Measurements from ENCODE around the gene DENND5B. TPM values are rescaled to one million over a fixed set of nuclear protein-coding genes. Genes with fewer than 3 reads are reported as not detected.

DENND5B gene
- total and polyA plus RNA-seq, 2 of the 4 experiments (the other 2 are of a cell fraction): 5.5 to 13.4 TPM

DNA sequence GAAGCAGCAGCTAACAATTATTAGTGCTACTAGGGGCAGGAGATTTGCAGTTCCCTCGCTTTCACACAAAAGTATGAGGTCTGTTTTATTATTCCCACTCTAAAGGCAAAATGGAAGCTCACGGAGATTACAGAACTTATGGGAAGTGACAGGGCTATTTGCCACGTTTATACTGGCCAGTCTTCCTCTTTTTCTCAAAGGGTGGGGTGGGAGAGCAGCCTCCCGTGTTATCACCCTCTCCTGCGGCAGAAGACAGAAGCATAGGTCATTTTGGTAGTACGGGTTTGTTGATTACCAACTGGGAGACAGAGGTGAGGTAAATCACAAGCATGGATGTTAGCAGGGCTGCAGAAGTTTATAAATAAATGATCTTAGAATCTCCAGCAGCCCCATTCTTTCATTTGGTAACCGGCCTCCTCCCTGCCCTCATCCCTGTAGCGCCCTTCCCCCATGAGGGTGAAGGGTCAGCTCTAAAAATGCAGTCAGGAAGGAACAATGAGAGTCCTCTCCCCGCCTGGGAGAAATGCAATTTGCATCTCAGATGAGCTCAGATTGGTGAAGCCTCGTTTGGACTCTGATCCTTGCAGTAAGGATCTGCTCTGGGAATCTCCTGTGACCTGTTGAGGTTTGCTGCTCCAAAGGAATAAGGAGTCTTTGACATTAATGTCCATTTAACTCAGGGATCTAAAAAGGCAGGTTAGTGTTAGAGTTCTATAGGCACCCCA is 220.2 kb downstream of the DENND5B start:
- H2AK9ac ChIP-seq (replicated peaks; ENCODE audit: low read depth, low read length, poor library complexity): peak overlapping the region; percentile 40
- peak overlapping the region; percentile 40 to 74; a peak in 3 of 4 replicates for H4K8ac ChIP-seq (ENCODE audit: low read depth in 2 of 2, low read length in 2 of 2)
- no peaks in the 10 kb centered on the region for H3K79me1 ChIP-seq (ENCODE audit: low read depth in 1 of 2, low read length in 2 of 2)
- in situ Hi-C loops (cut with MboI; ENCODE audit: low sequenced_read_pairs) (no loop called here), dilution Hi-C loops (cut with HindIII; ENCODE audit: low sequenced_read_pairs, unreplicated experiment) (no loop called here), intact Hi-C loops (cut with micrococcal nuclease) (no loop called here)
- peak overlapping the region; percentile 61 for H2BK120ac ChIP-seq (ENCODE audit: low read depth, low read length)
- H4K20me1 ChIP-seq (ENCODE audit: insufficient read depth, low read length): no peaks in the 10 kb centered on the region
- peaks cover 15% of the 10 kb centered on the region for H3K4me1 ChIP-seq (ENCODE audit: control insufficient read depth, insufficient read depth, low read length)
- no peak overlapping the region for H3K4me3 ChIP-seq (ENCODE audit: insufficient read depth, low read depth, low read length)
- H3K18ac ChIP-seq (ENCODE audit: low read depth, low read length): 0 out of 2 replicates have a peak overlapping the region, but pooled peaks have one; percentile 51
- no peaks in the 10 kb centered on the region for H3K36me3 ChIP-seq (ENCODE audit: control insufficient read depth, insufficient read depth, low read length)
- no peak for DNase-seq
- no peak overlapping the region for H2BK15ac ChIP-seq (ENCODE audit: low read depth, low read length)
- 0 out of 2 replicates have a peak, but pooled peaks cover 12% of the 10 kb centered on the region for H3K9me1 ChIP-seq (ENCODE audit: insufficient read depth, low read length)
- POLR2A ChIA-PET (ENCODE audit: unreplicated experiment): no interaction called here
- H3K14ac ChIP-seq (replicated peaks; ENCODE audit: low read depth, low read length): peak overlapping the region; percentile 52; the same call in 1 of the 2 replicates
- H4K91ac ChIP-seq (ENCODE audit: insufficient read depth, low read depth, low read length): peak overlapping the region; percentile 55; the same call in 1 of the 2 replicates
- H2AFZ ChIP-seq (replicated peaks; ENCODE audit: low read length, poor library complexity): peak overlapping the region; percentile 79
- no peak overlapping the region for H2AK5ac ChIP-seq (ENCODE audit: low read depth, low read length)
- peak overlapping the region; percentile 65 for H3K23ac ChIP-seq (ENCODE audit: low read depth, low read length)
- H3K56ac ChIP-seq (ENCODE audit: extremely low read depth, insufficient read depth, low read length): no peak overlapping the region
- no peaks in the 10 kb centered on the region for H3K27me3 ChIP-seq (ENCODE audit: control insufficient read depth, insufficient read depth, low read length)
- peak overlapping the region; percentile 5; the same call in 1 of the 2 replicates for H2BK20ac ChIP-seq (ENCODE audit: low read depth, low read length)
- H4K5ac ChIP-seq (ENCODE audit: low read depth, low read length): peak overlapping the region; percentile 78
- H3K4me2 ChIP-seq (ENCODE audit: low read depth, low read length): peak overlapping the region; percentile 47
- peak overlapping the region; percentile 60 for H3K4ac ChIP-seq (ENCODE audit: low read depth, low read length)
- H3K9me3 ChIP-seq (ENCODE audit: control insufficient read depth, insufficient read depth, low read length): no peaks in the 10 kb centered on the region
- BruUV-seq (replicated peaks): no TSS peak
- H2BK5ac ChIP-seq (ENCODE audit: low read depth, low read length, poor library complexity, severe bottlenecking): no peak overlapping the region
- H3K9ac ChIP-seq (ENCODE audit: low read depth, low read length): no peak overlapping the region
- CTCF ChIA-PET: no interaction called here
- ATAC-seq (ENCODE audit: low read depth): peak; percentile 46
- WGBS, 2 experiments (ENCODE audit: extremely low coverage in 2 of 2, insufficient read length in 1 of 2): no CpG with 5 or more reads among the region's 10 CpGs
- H3K27ac ChIP-seq (ENCODE audit: insufficient read depth, low read length): no peak overlapping the region
- TF ChIP-seq RAD21 (IDR thresholded peaks at IDR 0.05; ENCODE audit: low read length) (no peak), POLR2A (IDR thresholded peaks at IDR 0.05; ENCODE audit: low read depth, low read length) (no peak), BHLHE40 (IDR thresholded peaks at IDR 0.05; ENCODE audit: low read depth, low read length) (no peak), RFX5 (IDR thresholded peaks at IDR 0.05; ENCODE audit: low read depth, low read length) (no peak), RCOR1 (IDR thresholded peaks at IDR 0.05; ENCODE audit: insufficient replicate concordance, low read length) (no peak), MXI1 (IDR thresholded peaks at IDR 0.05; ENCODE audit: borderline replicate concordance, low read depth, low read length) (no peak), SMC3 (IDR thresholded peaks at IDR 0.05; ENCODE audit: low read depth, low read length) (no peak), FOS (IDR thresholded peaks at IDR 0.05; ENCODE audit: low read depth, low read length) (no peak), CEBPB (IDR thresholded peaks at IDR 0.05; ENCODE audit: low read depth, low read length) (no peak), MAZ (IDR thresholded peaks at IDR 0.05; ENCODE audit: borderline replicate concordance, low read depth, low read length) (no peak), NFE2L2 (IDR thresholded peaks at IDR 0.05; ENCODE audit: low read depth, low read length) (no peak), CHD1 (IDR thresholded peaks at IDR 0.05; ENCODE audit: low read depth, low read length) (no peak)
- TF ChIP-seq, protein P1, sequence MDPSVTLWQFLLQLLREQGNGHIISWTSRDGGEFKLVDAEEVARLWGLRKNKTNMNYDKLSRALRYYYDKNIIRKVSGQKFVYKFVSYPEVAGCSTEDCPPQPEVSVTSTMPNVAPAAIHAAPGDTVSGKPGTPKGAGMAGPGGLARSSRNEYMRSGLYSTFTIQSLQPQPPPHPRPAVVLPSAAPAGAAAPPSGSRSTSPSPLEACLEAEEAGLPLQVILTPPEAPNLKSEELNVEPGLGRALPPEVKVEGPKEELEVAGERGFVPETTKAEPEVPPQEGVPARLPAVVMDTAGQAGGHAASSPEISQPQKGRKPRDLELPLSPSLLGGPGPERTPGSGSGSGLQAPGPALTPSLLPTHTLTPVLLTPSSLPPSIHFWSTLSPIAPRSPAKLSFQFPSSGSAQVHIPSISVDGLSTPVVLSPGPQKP (IDR thresholded peaks at IDR 0.05; ENCODE audit: borderline replicate concordance, low read depth, low read length): no peak
- TF ChIP-seq, protein P2, sequence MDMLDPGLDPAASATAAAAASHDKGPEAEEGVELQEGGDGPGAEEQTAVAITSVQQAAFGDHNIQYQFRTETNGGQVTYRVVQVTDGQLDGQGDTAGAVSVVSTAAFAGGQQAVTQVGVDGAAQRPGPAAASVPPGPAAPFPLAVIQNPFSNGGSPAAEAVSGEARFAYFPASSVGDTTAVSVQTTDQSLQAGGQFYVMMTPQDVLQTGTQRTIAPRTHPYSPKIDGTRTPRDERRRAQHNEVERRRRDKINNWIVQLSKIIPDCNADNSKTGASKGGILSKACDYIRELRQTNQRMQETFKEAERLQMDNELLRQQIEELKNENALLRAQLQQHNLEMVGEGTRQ (IDR thresholded peaks at IDR 0.05; ENCODE audit: low read depth, low read length): no peak
- TF ChIP-seq, protein P3, sequence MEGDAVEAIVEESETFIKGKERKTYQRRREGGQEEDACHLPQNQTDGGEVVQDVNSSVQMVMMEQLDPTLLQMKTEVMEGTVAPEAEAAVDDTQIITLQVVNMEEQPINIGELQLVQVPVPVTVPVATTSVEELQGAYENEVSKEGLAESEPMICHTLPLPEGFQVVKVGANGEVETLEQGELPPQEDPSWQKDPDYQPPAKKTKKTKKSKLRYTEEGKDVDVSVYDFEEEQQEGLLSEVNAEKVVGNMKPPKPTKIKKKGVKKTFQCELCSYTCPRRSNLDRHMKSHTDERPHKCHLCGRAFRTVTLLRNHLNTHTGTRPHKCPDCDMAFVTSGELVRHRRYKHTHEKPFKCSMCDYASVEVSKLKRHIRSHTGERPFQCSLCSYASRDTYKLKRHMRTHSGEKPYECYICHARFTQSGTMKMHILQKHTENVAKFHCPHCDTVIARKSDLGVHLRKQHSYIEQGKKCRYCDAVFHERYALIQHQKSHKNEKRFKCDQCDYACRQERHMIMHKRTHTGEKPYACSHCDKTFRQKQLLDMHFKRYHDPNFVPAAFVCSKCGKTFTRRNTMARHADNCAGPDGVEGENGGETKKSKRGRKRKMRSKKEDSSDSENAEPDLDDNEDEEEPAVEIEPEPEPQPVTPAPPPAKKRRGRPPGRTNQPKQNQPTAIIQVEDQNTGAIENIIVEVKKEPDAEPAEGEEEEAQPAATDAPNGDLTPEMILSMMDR (conservative IDR thresholded peaks at IDR 0.05; ENCODE audit: low read depth, low read length): no peak

Data from IMR-90 (cell line).